ENCODE data around the gene HIP1.
A peak's percentile ranks its signal among the peaks of the same experiment; 100 is the strongest.
"Not testable (repeated sequence)": the region's sequence is repeated elsewhere in the genome, so short reads cannot be mapped to it uniquely, and the experiment has no call there.

Gene HIP1

GRCh38 chr7:75637854-75638593 is 100.7 kb downstream of the HIP1 start:
- DNase-seq (ENCODE audit: low read depth) = no peak
- H3K4me3 ChIP-seq (replicated peaks; ENCODE audit: low read depth, low read length) = peak overlapping the region; percentile 60
- no peak for TF ChIP-seq CTCF (IDR thresholded peaks at IDR 0.05; ENCODE audit: low read length, missing control alignments)

- TF ChIP-seq CTCF (IDR thresholded peaks at IDR 0.05; ENCODE audit: low read length, missing control alignments) = no peak
- no peak for DNase-seq (ENCODE audit: low read depth)
- H3K4me3 ChIP-seq (replicated peaks; ENCODE audit: low read depth, low read length) = no peak overlapping the region
Measured at GRCh38 chr7:75635036-75635435, 103.7 kb downstream of the HIP1 start.

GRCh38 chr7:75632587-75632986 is 106.2 kb downstream of the HIP1 start:
- not testable (repeated sequence) for DNase-seq (ENCODE audit: low read depth); H3K4me3 ChIP-seq (replicated peaks; ENCODE audit: low read depth, low read length)

GRCh38 chr7:75631711-75632110 is 107.0 kb downstream of the HIP1 start:
- DNase-seq (ENCODE audit: low read depth) = no peak
- TF ChIP-seq CTCF (IDR thresholded peaks at IDR 0.05; ENCODE audit: low read length, missing control alignments) = no peak
- no peak overlapping the region for H3K4me3 ChIP-seq (replicated peaks; ENCODE audit: low read depth, low read length)

GRCh38 chr7:75630549-75630948 is 108.2 kb downstream of the HIP1 start:
- H3K4me3 ChIP-seq (replicated peaks; ENCODE audit: low read depth, low read length) = no peak overlapping the region
- no peak for DNase-seq (ENCODE audit: low read depth)
- no peak for TF ChIP-seq CTCF (IDR thresholded peaks at IDR 0.05; ENCODE audit: low read length, missing control alignments)

GRCh38 chr7:75629044-75629443 is 109.7 kb downstream of the HIP1 start:
- DNase-seq (ENCODE audit: low read depth) = no peak
- TF ChIP-seq CTCF (IDR thresholded peaks at IDR 0.05; ENCODE audit: low read length, missing control alignments) = no peak
- no peak overlapping the region for H3K4me3 ChIP-seq (replicated peaks; ENCODE audit: low read depth, low read length)

- H3K4me3 ChIP-seq (replicated peaks; ENCODE audit: low read depth, low read length) = no peak overlapping the region
- no peak for DNase-seq (ENCODE audit: low read depth)
- TF ChIP-seq CTCF (IDR thresholded peaks at IDR 0.05; ENCODE audit: low read length, missing control alignments) = no peak
Measured at GRCh38 chr7:75628055-75628454, 110.7 kb downstream of the HIP1 start.

Data from fibroblast of pulmonary artery (primary cell).